Fibroblast of mammary gland (primary cell): ENCODE data around the gene INVS.
"Not testable (repeated sequence)": the region's sequence is repeated elsewhere in the genome, so short reads cannot be mapped to it uniquely, and the experiment has no call there.

Experiments used
- DNase-seq: peaks from one replicate; pipeline ENCODE4 v3.0.0-alpha.2; 2010; ENCODE audit warnings: low read depth
- H3K4me3 ChIP-seq: 2 replicates; pipeline ENCODE4 v1.5.1; 2011; ENCODE audit warnings: low read depth, mild to moderate bottlenecking, low read length, moderate library complexity; ENCODE audit not compliant: control insufficient read depth
- TF ChIP-seq, protein P1 (sequence below): conservative IDR thresholded peaks from 2 replicates; pipeline ENCODE4 v1.5.1; 2011; ENCODE audit warnings: low read depth, low read length, inconsistent platforms; ENCODE audit not compliant: control insufficient read depth, insufficient read depth

INVS gene

DNA sequence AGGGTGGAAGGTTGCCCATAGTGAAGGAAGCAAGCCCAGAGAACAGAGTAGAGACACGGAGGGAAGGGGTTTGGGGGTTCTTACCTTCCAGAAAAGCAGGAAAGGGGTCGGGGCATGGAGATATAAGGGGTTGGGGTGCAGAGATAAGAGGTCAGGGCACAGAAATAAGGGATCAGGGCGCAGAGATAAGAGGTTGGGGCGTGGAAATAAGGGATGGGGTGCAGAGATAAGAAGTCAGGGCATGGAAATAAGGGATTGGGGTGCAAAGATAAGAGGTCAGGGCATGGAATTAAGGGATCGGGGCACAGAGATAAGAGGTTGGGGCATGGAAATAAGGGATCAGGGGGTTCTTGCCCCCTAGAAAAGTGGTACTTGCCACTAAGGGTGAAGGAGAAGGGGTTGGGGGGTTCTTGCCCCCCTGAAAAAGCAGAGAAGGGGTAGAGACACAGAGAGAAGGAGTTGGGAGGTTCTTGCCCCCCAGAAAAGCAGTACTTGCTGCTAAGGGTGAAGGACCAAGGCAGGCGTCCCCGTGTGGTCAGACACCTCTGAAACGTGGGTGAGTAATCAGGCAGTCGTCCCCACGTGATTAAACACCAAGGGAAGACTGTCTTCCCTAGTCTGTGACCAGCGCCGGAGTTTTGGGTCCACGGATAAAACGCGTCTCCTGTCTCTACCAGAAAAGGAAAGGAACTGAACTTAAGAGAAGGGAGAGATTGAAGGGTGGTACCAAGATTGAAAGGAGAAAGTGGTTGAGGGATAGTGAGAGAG, 46.3 kb downstream of the INVS start:
- H3K4me3 ChIP-seq, DNase-seq: not testable (repeated sequence)

DNA sequence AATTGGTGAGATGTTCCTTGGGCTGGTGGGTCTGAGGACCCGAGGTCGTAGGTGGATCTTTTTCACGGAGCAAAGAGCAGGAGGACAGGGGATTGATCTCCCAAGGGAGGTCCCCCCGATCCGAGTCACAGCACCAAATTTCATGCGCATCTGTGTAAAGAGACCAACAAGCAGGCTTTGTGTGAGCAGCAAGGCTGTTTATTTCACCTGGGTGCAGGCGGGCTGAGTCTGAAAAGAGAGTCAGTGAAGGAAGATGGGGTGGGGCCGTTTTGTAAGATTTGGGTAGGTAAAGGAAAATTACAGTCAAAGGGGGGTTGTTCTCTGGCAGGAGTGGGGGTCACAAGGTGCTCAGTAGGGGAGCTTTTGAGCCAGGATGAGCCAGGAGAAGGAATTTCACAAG, 46.9 kb downstream of the INVS start:
- not testable (repeated sequence) for H3K4me3 ChIP-seq, DNase-seq

DNA sequence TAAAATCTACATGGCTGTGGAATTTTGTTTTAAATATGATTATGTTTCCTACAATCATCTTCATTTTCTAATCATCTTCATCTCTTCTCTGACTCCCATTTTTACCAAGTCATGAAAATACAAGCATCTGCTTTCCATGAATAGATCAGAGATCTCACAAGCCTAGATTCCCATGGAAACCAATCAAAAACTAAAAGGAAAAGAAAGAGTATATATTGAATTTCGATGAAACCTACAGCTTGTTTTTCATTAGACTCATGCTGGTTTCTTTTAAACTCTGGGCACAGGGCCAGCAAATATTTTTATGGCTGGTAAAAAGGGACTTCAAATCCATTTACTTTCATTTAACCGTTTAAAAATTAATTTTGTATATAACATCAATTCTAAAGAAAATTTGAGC, 51.2 kb downstream of the INVS start:
- TF ChIP-seq, protein P1, sequence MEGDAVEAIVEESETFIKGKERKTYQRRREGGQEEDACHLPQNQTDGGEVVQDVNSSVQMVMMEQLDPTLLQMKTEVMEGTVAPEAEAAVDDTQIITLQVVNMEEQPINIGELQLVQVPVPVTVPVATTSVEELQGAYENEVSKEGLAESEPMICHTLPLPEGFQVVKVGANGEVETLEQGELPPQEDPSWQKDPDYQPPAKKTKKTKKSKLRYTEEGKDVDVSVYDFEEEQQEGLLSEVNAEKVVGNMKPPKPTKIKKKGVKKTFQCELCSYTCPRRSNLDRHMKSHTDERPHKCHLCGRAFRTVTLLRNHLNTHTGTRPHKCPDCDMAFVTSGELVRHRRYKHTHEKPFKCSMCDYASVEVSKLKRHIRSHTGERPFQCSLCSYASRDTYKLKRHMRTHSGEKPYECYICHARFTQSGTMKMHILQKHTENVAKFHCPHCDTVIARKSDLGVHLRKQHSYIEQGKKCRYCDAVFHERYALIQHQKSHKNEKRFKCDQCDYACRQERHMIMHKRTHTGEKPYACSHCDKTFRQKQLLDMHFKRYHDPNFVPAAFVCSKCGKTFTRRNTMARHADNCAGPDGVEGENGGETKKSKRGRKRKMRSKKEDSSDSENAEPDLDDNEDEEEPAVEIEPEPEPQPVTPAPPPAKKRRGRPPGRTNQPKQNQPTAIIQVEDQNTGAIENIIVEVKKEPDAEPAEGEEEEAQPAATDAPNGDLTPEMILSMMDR = no peak
- peak; percentile 16 for DNase-seq
- no peak overlapping the region for H3K4me3 ChIP-seq

DNA sequence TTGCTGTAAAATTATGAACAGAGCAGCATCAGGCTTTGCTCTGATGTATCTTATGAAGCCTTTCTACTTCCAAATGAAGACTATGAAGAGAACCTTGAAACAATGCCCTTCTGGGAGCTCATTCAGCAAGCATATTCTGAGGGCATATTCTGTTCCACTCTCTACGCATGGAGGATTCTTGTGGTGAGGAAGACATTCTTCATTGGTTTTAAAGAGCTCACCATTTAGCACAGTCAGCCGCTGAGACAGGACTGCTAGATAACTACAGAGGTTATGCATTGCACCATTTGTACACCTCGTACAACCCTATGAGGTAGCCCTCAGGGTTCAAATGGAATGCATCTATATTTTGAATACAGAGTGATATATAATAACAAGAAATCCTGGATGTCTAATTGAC, 61.0 kb downstream of the INVS start:
- DNase-seq = no peak

DNA sequence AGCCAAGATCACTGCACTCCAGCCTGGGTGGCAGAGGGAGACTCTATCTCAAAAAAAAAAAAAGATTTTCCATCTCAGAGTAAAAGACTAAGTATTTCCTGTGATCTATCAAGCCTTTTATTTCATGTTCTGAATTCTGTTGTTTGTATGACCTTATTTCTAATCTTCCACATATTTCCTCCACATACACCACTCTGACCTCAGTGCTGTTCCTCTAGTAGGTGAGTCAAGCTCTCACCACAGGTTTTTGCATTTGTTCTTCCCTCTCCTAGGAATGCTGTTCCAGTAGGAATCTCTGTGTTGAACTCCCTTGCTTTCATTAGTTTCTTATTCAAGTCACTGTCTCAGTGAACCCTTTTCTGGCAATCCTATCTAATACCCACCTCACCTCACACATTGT, 68.1 kb downstream of the INVS start:
- TF ChIP-seq, protein P1 = no peak
- H3K4me3 ChIP-seq = no peak overlapping the region
- peak; percentile 30 for DNase-seq

More for the DNA sequence above, 61.0 kb downstream of the INVS start:
- TF ChIP-seq, protein P1 = no peak
- no peak overlapping the region for H3K4me3 ChIP-seq

DNA sequence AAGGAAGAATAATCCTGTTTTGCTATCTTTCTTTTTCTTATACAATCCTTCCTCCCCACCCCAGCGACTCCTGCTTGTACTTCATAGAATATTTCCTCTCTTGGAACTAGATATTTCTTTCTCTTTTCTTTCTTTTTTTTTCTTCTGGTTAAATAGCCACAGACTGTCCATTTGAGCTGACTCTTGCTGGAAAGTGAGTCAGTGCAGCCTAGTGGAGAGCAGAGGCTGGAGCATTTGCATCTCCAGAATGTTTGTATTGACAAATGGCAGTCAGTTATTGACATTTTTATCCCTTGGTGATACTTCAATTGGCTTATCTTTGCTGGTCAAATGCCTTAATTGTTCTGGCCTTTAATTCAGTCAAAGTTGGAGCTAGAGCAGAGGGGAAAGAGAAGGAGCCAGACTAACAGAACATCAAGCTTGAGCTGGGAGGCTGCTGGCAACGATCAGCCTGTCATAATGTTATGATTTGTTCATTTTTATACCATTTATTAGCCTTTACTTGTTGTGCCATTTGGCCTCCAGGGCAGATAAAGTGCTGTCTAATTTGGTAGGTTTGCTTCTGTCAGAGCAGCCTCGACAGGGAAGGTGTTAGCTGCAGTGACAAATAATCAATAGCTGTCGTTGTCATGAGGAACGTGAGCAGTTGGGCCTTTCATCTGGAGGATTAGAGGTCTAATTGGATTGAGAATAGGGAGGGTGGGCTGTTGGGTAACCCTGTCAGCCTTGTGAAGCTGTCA, 69.0 kb downstream of the INVS start:
- TF ChIP-seq, protein P1 = peak; percentile 20

DNA sequence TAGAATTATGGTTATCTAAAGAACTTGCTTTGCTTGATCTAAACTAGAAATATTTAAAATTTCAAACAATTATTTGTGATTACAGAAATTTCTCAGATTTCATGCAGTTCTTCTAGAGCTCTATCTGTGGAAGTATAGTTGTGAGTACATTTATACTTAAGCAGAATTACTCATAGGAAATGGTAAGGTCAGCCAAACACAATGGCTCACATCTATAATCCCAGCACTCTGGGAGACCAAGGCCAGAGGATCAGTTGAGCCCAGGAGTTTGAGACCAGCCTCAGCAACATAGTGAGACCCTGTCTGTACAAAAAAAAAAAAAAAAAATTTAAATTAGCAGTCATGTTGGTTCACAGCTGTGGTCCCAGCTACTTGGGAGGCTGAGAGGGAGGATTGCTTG, 71.0 kb downstream of the INVS start:
- peak; percentile 54 for DNase-seq
- no peak overlapping the region for H3K4me3 ChIP-seq
- TF ChIP-seq, protein P1 = no peak

More for the DNA sequence above, 69.0 kb downstream of the INVS start:
- no peak overlapping the region for H3K4me3 ChIP-seq
- peak; percentile 38 for DNase-seq
